Astrocyte of the cerebellum (primary cell): Measurements from ENCODE around the gene TAS2R41.

Experiments
- DNase-seq: peaks from one replicate; pipeline ENCODE4 v3.0.0-alpha.2; 2011; ENCODE audit warnings: low read depth
- H3K4me3 ChIP-seq: 2 replicates; pipeline ENCODE4 v1.5.1; 2011; ENCODE audit warnings: mild to moderate bottlenecking, low read depth, low read length, moderate library complexity
- CTCF ChIP-seq: IDR thresholded peaks from 2 replicates; pipeline ENCODE4 v1.5.1; 2012; ENCODE audit warnings: low read length, low read depth, moderate library complexity, mild to moderate bottlenecking; ENCODE audit errors: missing control alignments
- in situ Hi-C: cut with HindIII; loops from 2 replicates; pipeline ENCODE4 v1.10.0; 2017; ENCODE audit warnings: low sequenced_read_pairs

TAS2R41 gene

GRCh38 chr7:143447466-143447865 is 30.2 kb upstream of the TAS2R41 start:
- TF ChIP-seq CTCF, result no peak
- no peak overlapping the region for H3K4me3 ChIP-seq
- in situ Hi-C loops, result no loop called here
- DNase-seq, result no peak

GRCh38 chr7:143448429-143448828 is 29.2 kb upstream of the TAS2R41 start:
- no peak for TF ChIP-seq CTCF
- DNase-seq, result no peak
- in situ Hi-C loops, result no loop called here
- no peak overlapping the region for H3K4me3 ChIP-seq

- no peak for DNase-seq
- TF ChIP-seq CTCF, result no peak
- in situ Hi-C loops, result no loop called here
- no peak overlapping the region for H3K4me3 ChIP-seq
Measured at GRCh38 chr7:143449793-143450192, 27.9 kb upstream of the TAS2R41 start.

GRCh38 chr7:143451122-143451521 is 26.6 kb upstream of the TAS2R41 start:
- TF ChIP-seq CTCF, result no peak
- in situ Hi-C loops, result no loop called here
- H3K4me3 ChIP-seq, result no peak overlapping the region
- no peak for DNase-seq

GRCh38 chr7:143451746-143452145 is 25.9 kb upstream of the TAS2R41 start:
- in situ Hi-C loops, result no loop called here
- no peak overlapping the region for H3K4me3 ChIP-seq
- no peak for DNase-seq
- no peak for TF ChIP-seq CTCF

- in situ Hi-C loops, result no loop called here
- no peak for TF ChIP-seq CTCF
- DNase-seq, result no peak
- no peak overlapping the region for H3K4me3 ChIP-seq
Measured at GRCh38 chr7:143452495-143452894, 25.2 kb upstream of the TAS2R41 start.

GRCh38 chr7:143454091-143454680 is 23.5 kb upstream of the TAS2R41 start:
- in situ Hi-C loops, result no loop called here
- no peak for DNase-seq
- no peak for TF ChIP-seq CTCF
- no peak overlapping the region for H3K4me3 ChIP-seq
